Lower lobe of right lung (tissue), 2 donors: Measurements from ENCODE around the gene PARM1. TPM values are rescaled to one million over a fixed set of nuclear protein-coding genes. Genes with fewer than 3 reads are reported as not detected.

Source experiments
- ATAC-seq, 2 donors: fragments of 200-7000 bp; cut with Tn5 transposase; one replicate each; pipeline ENCODE4 v1.9.1; 2020 to 2022; ENCODE audit warnings: mild to moderate bottlenecking in 2 of 2, moderate library complexity in 2 of 2
- DNase-seq: peaks from one replicate; pipeline ENCODE4 v3.0.0-alpha.2; 2020
- H3K27ac ChIP-seq: fragments of 200-600 bp; one replicate; pipeline ENCODE4 v1.8.0; 2022
- H3K27me3 ChIP-seq: fragments of 200-600 bp; one replicate; pipeline ENCODE4 v1.8.0; 2022; ENCODE audit warnings: low read depth
- H3K36me3 ChIP-seq: fragments of 200-600 bp; one replicate; pipeline ENCODE4 v1.8.0; 2022; ENCODE audit warnings: mild to moderate bottlenecking
- H3K4me1 ChIP-seq: fragments of 200-600 bp; one replicate; pipeline ENCODE4 v1.8.0; 2022
- H3K4me3 ChIP-seq: fragments of 200-600 bp; one replicate; pipeline ENCODE4 v1.8.0; 2022; ENCODE audit warnings: mild to moderate bottlenecking
- H3K9me3 ChIP-seq: fragments of 200-600 bp; one replicate; pipeline ENCODE4 v1.8.0; 2022
- intact Hi-C: fragments of 100-400 bp; cut with DNase I; formaldehyde crosslinking; loops from one replicate; pipeline ENCODE4 v1.11.0; 2022
- total RNA-seq: library from RNA; stranded (reverse); fragmentation: NEBNext Ultra II Directional; extraction: Animal tissue kit (Norgen Biotek cat#: 25700); gene quantifications from one replicate; pipeline ENCODE4 v1.2.1, GENCODE V29; 2021
- TF ChIP-seq, protein P1 (sequence below): fragments of 200-600 bp; IDR thresholded peaks from one replicate; pipeline ENCODE4 v1.8.0; 2022; ENCODE audit warnings: antibody characterized with exemption, mild to moderate bottlenecking
- donor health status: DM: no; HTN: yes; CAD: no; lungs with severe emphysema.

PARM1 gene
- total RNA-seq, 1 donor from 2014 or later = 64.1 TPM

DNA sequence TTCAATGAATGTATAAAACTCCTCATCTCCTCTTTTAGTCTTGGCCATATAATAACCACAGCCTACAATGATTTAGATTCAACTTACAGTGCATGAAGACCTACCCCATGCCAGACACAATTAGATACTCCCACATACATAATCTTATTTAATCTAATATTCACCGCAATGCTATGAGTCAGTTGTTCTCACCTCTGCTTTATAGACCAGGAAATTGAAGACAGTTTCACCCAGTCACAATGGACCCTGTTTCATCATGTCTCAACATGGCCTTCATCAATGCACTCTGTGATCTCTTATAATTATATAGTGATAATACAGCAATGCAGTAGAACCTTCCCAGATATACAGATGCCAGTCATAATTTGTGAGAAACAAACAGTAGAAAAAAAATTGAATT, 148.6 kb downstream of the PARM1 start:
- ATAC-seq = no peak
- H3K27ac ChIP-seq = no peak overlapping the region
- TF ChIP-seq, protein P1, sequence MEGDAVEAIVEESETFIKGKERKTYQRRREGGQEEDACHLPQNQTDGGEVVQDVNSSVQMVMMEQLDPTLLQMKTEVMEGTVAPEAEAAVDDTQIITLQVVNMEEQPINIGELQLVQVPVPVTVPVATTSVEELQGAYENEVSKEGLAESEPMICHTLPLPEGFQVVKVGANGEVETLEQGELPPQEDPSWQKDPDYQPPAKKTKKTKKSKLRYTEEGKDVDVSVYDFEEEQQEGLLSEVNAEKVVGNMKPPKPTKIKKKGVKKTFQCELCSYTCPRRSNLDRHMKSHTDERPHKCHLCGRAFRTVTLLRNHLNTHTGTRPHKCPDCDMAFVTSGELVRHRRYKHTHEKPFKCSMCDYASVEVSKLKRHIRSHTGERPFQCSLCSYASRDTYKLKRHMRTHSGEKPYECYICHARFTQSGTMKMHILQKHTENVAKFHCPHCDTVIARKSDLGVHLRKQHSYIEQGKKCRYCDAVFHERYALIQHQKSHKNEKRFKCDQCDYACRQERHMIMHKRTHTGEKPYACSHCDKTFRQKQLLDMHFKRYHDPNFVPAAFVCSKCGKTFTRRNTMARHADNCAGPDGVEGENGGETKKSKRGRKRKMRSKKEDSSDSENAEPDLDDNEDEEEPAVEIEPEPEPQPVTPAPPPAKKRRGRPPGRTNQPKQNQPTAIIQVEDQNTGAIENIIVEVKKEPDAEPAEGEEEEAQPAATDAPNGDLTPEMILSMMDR = no peak

DNA sequence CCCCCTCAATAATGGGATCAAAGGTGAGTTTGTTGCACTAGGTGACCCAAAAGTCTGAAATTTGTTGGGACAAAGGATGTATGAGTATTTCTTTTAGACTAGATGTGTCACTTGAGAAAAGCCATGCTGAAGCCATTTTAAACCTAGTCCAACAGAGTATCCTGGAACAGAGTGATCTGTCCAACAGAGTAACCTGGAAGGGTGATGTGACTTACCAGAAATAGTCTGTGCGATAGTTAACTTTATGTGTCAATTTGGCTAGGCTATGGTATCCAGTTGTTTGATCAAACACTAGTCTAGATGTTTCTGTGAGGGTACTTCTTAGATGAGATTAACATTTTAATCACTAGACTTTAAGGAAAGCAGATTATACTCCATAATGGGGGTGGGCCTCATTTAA, 154.5 kb downstream of the PARM1 start:
- intact Hi-C loops = no loop called here
- DNase-seq (no peak), ATAC-seq (no peak)
- no peak overlapping the region for H3K4me3 ChIP-seq
- TF ChIP-seq, protein P1 = no peak
- no peaks in the 10 kb centered on the region for H3K4me1 ChIP-seq
- no peak overlapping the region for H3K27ac ChIP-seq
- H3K36me3 ChIP-seq = no peaks in the 10 kb centered on the region
- no peaks in the 10 kb centered on the region for H3K9me3 ChIP-seq
- no peaks in the 10 kb centered on the region for H3K27me3 ChIP-seq

More for the DNA sequence above, 148.6 kb downstream of the PARM1 start:
- no peaks in the 10 kb centered on the region for H3K36me3 ChIP-seq
- no peaks in the 10 kb centered on the region for H3K9me3 ChIP-seq
- H3K27me3 ChIP-seq = no peaks in the 10 kb centered on the region
- intact Hi-C loops = no loop called here
- no peak for DNase-seq
- H3K4me3 ChIP-seq = no peak overlapping the region
- no peaks in the 10 kb centered on the region for H3K4me1 ChIP-seq

DNA sequence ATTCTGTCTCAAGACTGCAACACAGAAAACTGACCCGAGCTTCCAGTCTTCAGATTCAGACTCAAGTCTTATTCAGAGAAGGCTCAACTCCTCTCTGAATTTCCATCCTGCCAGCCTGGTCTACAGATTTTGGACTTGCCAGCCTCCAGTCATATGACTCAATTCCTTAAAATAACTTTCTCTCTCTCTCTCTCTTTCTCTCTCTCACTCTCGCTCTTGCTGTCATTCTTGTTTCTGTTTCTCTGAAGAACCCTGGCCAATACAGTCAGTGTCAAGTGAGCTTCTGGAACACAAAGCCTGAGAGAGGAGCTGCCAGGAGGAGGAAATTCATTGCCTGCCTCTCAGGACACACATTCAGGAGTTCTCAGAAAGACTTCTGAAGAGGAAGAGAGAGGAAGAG, 154.9 kb downstream of the PARM1 start:
- DNase-seq = no peak
- intact Hi-C loops = no loop called here
- no peak overlapping the region for H3K27ac ChIP-seq
- no peak overlapping the region for H3K4me3 ChIP-seq
- H3K27me3 ChIP-seq = no peaks in the 10 kb centered on the region
- no peaks in the 10 kb centered on the region for H3K36me3 ChIP-seq
- ATAC-seq = no peak
- H3K9me3 ChIP-seq = no peaks in the 10 kb centered on the region
- TF ChIP-seq, protein P1 = no peak
- H3K4me1 ChIP-seq = no peaks in the 10 kb centered on the region

DNA sequence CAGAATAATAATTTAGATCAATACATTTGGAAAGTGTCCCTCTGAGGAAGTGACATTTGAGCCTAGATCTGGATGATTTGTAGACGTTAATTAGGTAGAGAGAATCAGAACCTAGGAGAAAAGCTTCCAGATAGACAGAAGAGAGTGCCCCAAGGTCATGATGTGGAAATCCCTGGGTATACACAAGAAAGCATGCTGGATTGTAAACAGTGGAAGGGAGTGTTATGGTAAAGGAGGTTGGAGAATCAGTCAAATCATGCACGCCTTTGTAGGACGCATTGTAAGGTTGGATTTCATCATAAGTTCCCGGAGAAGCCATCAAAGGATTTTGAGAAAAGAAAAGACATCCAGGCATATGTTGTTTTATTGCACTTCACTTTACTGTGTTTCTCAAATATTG, 156.3 kb downstream of the PARM1 start:
- intact Hi-C loops = no loop called here
- no peaks in the 10 kb centered on the region for H3K4me1 ChIP-seq
- TF ChIP-seq, protein P1 = no peak
- H3K27ac ChIP-seq = no peak overlapping the region
- no peaks in the 10 kb centered on the region for H3K36me3 ChIP-seq
- DNase-seq = no peak
- H3K9me3 ChIP-seq = no peaks in the 10 kb centered on the region
- no peaks in the 10 kb centered on the region for H3K27me3 ChIP-seq
- no peak for ATAC-seq
- no peak overlapping the region for H3K4me3 ChIP-seq

DNA sequence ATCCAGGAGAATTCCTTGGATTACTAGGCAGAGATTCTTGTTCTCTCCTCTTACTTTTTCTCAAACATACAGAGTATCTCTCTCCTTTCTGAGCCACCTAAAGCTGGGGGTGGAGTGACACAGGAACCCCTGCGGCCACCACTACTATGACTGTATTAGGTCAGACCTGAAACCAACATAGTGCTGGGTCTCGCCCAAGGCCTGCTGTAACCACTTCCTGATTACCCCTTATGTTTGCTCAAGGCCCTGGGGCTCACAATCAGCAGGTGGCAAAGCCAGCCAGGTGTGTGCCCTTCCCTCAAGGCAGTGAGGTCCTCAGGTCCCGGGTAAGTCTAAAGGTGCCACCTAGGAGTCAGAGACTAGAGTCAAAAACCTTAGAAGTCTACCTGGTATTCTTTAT, 166.4 kb downstream of the PARM1 start:
- no peaks in the 10 kb centered on the region for H3K27me3 ChIP-seq
- no peaks in the 10 kb centered on the region for H3K4me1 ChIP-seq
- no peaks in the 10 kb centered on the region for H3K36me3 ChIP-seq
- ATAC-seq = peak in 1 of 2 donors; percentile 50
- no peak overlapping the region for H3K27ac ChIP-seq
- H3K9me3 ChIP-seq = no peaks in the 10 kb centered on the region
- no peak for DNase-seq
- H3K4me3 ChIP-seq = no peak overlapping the region
- TF ChIP-seq, protein P1 = no peak
- intact Hi-C loops = no loop called here

Other genes with a start within 250 kb of the PARM1 start
- 2.9 TPM for gene BTC, start 138.6 kb upstream of the PARM1 start, total RNA-seq